ENCODE measurements around the gene GULP1. TPM values are rescaled to one million over a fixed set of nuclear protein-coding genes. Genes with fewer than 3 reads are reported as not detected.
A peak's percentile ranks its signal among the peaks of the same experiment; 100 is the strongest.

Gene GULP1
- total and polyA plus RNA-seq, 2 experiments from 2014 or later, result 94.6 to 181 TPM

GRCh38 chr2:188319838-188320237 lies 28.2 kb downstream of the GULP1 start:
- Histone ChIP-seq H2AFZ (no peak overlapping the region), H3K36me3 (ENCODE audit: insufficient read depth) (no peaks in the 10 kb centered on the region), H3F3A (replicated peaks; ENCODE audit: low read depth) (no peaks in the 10 kb centered on the region), H3K4me2 (peak overlapping the region; percentile 16; the same call in 1 of the 2 replicates), H3K4me3 (no peak overlapping the region), H3K4me1 (ENCODE audit: insufficient read depth) (peaks cover 85% of the 10 kb centered on the region), H3K9me2 (ENCODE audit: insufficient read depth) (no peaks in the 10 kb centered on the region), H3K79me2 (replicated peaks; ENCODE audit: insufficient read depth) (peaks cover 100% of the 10 kb centered on the region), H4K20me1 (replicated peaks; ENCODE audit: insufficient read depth) (peaks cover 10% of the 10 kb centered on the region; the same call in 1 of the 2 replicates), H3K27me3 (ENCODE audit: insufficient read depth) (no peaks in the 10 kb centered on the region), H3K27ac (ENCODE audit: low read depth) (no peak overlapping the region)
- no peak overlapping the region for H3K27ac Mint-ChIP-seq
- peaks cover 4% of the 10 kb centered on the region for H3K27me3 Mint-ChIP-seq (ENCODE audit: insufficient read depth, low read depth, poor library complexity)
- TF ChIP-seq CTCF (conservative IDR thresholded peaks at IDR 0.05; ENCODE audit: low read depth in 2 of 2), result peak; percentile 47 to 57
- TF ChIP-seq JUNB (IDR thresholded peaks at IDR 0.05; ENCODE audit: unreplicated experiment), result no peak
- H3K4me3 Mint-ChIP-seq, result no peak overlapping the region
- DNase-seq (ENCODE audit: low spot score) (peak; percentile 51), ATAC-seq (peak; percentile 50)
- no peaks in the 10 kb centered on the region for H3K9me3 Mint-ChIP-seq
- H3K36me3 Mint-ChIP-seq (ENCODE audit: low read depth), result peaks cover 3% of the 10 kb centered on the region; the same call in 2 of the 3 replicates
- H3K4me1 Mint-ChIP-seq, result peaks cover 70% of the 10 kb centered on the region

GRCh38 chr2:188320861-188321260 lies 29.2 kb downstream of the GULP1 start:
- Mint-ChIP-seq H3K4me1 (peaks cover 63% of the 10 kb centered on the region), H3K27ac (no peak overlapping the region), H3K36me3 (ENCODE audit: low read depth) (peaks cover 3% of the 10 kb centered on the region; the same call in 2 of the 3 replicates), H3K9me3 (no peaks in the 10 kb centered on the region), H3K4me3 (no peak overlapping the region), H3K27me3 (ENCODE audit: insufficient read depth, low read depth, poor library complexity) (peaks cover 4% of the 10 kb centered on the region)
- DNase-seq (ENCODE audit: low spot score) (no peak), ATAC-seq (no peak)
- H3K36me3 ChIP-seq (ENCODE audit: insufficient read depth), result no peaks in the 10 kb centered on the region
- H3F3A ChIP-seq (replicated peaks; ENCODE audit: low read depth), result no peaks in the 10 kb centered on the region
- peaks cover 100% of the 10 kb centered on the region for H3K79me2 ChIP-seq (replicated peaks; ENCODE audit: insufficient read depth)
- H2AFZ ChIP-seq, result no peak overlapping the region
- H3K9me2 ChIP-seq (ENCODE audit: insufficient read depth), result no peaks in the 10 kb centered on the region
- 0 out of 2 replicates have a peak overlapping the region, but pooled peaks have one; percentile 2 for H3K27ac ChIP-seq (ENCODE audit: low read depth)
- no peak overlapping the region for H3K4me3 ChIP-seq
- H4K20me1 ChIP-seq (replicated peaks; ENCODE audit: insufficient read depth), result peaks cover 13% of the 10 kb centered on the region; the same call in 1 of the 2 replicates
- H3K4me1 ChIP-seq (ENCODE audit: insufficient read depth), result peaks cover 78% of the 10 kb centered on the region
- no peaks in the 10 kb centered on the region for H3K27me3 ChIP-seq (ENCODE audit: insufficient read depth)
- peak overlapping the region; percentile 16 for H3K4me2 ChIP-seq
- TF ChIP-seq NANOG (IDR thresholded peaks at IDR 0.05; ENCODE audit: borderline replicate concordance) (no peak), CREB1 (CRISPR knock-in tag; IDR thresholded peaks at IDR 0.05; ENCODE audit: low read depth) (no peak), ETS1 (IDR thresholded peaks at IDR 0.05) (no peak), ZNF462 (CRISPR knock-in tag; IDR thresholded peaks at IDR 0.05) (no peak), ZNF331 (CRISPR knock-in tag; IDR thresholded peaks at IDR 0.05; ENCODE audit: low read depth) (no peak), STAT1 (IDR thresholded peaks at IDR 0.05; ENCODE audit: unreplicated experiment) (no peak), REST (IDR thresholded peaks at IDR 0.05; ENCODE audit: unreplicated experiment) (no peak)

All from GM23338 (cell line).